WTC11 (cell line): Measurements from ENCODE around the gene TMEM151A. TPM values are rescaled to one million over a fixed set of nuclear protein-coding genes. Genes with fewer than 3 reads are reported as not detected.
A peak's percentile ranks its signal among the peaks of the same experiment; 100 is the strongest.

Experiments
- ATAC-seq: fragments of 200-7000 bp; cut with Tn5 transposase; 2 replicates; pipeline ENCODE4 v1.10.0; 2021; ENCODE audit warnings: mild to moderate bottlenecking, moderate library complexity
- CTCF ChIA-PET: fragments of 300-600 bp; sonication (Branson Sonifier 250); formaldehyde crosslinking; loops from one replicate; lab custom pipeline; 2021; ENCODE audit warnings: antibody characterized with exemption; lab: Charles Lee
- POLR2A ChIA-PET: fragments of 350-600 bp; sonication (Branson Sonifier 250); formaldehyde crosslinking; loops from one replicate; lab custom pipeline; 2021; ENCODE audit warnings: antibody characterized with exemption; lab: Charles Lee
- DNase-seq: peaks from one replicate; pipeline ENCODE4 v3.0.0; 2021; ENCODE audit warnings: low spot score
- H3K27ac Mint-ChIP-seq: 2 replicates; pipeline ENCODE4 v1.8.0; 2021; ENCODE audit warnings: mixed read lengths
- H3K27me3 Mint-ChIP-seq: 2 replicates; pipeline ENCODE4 v1.8.0; 2021; ENCODE audit warnings: low read depth, mild to moderate bottlenecking, moderate library complexity, mixed read lengths
- H3K36me3 Mint-ChIP-seq: 2 replicates; pipeline ENCODE4 v1.8.0; 2021; ENCODE audit warnings: mixed read lengths
- H3K4me1 Mint-ChIP-seq: 2 replicates; pipeline ENCODE4 v1.8.0; 2022; ENCODE audit warnings: mixed read lengths
- H3K4me3 Mint-ChIP-seq: 2 replicates; pipeline ENCODE4 v1.8.0; 2021; ENCODE audit warnings: mild to moderate bottlenecking, moderate library complexity, mixed read lengths
- H3K9me3 Mint-ChIP-seq: 2 replicates; pipeline ENCODE4 v1.8.0; 2021; ENCODE audit warnings: mixed read lengths
- CBFB ChIP-seq: sonication (generic); formaldehyde crosslinking; IDR thresholded peaks from 2 replicates; pipeline ENCODE4 v1.8.1; 2022; ENCODE audit warnings: mild to moderate bottlenecking, low read depth, missing genetic modification reagents
- EMX1 ChIP-seq: fragments of 250-450 bp; sonication (Bioruptor Pico); IDR thresholded peaks from 2 replicates; pipeline ENCODE4 v1.8.0; 2021; ENCODE audit warnings: mild to moderate bottlenecking
- GABPB1 ChIP-seq: sonication (generic); formaldehyde crosslinking; IDR thresholded peaks from 2 replicates; pipeline ENCODE4 v1.8.1; 2023; ENCODE audit warnings: mild to moderate bottlenecking, missing genetic modification reagents
- GTF2I ChIP-seq: fragments of 250-450 bp; sonication (Bioruptor Pico); conservative IDR thresholded peaks from 2 replicates; pipeline ENCODE4 v1.4.0; 2021; ENCODE audit warnings: mild to moderate bottlenecking
- IRF1 ChIP-seq: sonication (generic); formaldehyde crosslinking; IDR thresholded peaks from 2 replicates; pipeline ENCODE4 v1.8.0; 2023; ENCODE audit warnings: missing genetic modification reagents
- SP1 ChIP-seq: sonication (generic); formaldehyde crosslinking; conservative IDR thresholded peaks from 2 replicates; pipeline ENCODE4 v1.8.1; 2022; ENCODE audit warnings: missing genetic modification reagents
- STAT6 ChIP-seq: sonication (generic); formaldehyde crosslinking; conservative IDR thresholded peaks from 2 replicates; pipeline ENCODE4 v1.8.1; 2023; ENCODE audit warnings: mild to moderate bottlenecking, low read depth, missing genetic modification reagents, moderate library complexity
- TCF7 ChIP-seq: sonication (generic); formaldehyde crosslinking; IDR thresholded peaks from 2 replicates; pipeline ENCODE4 v1.8.0; 2022; ENCODE audit warnings: mild to moderate bottlenecking, low read depth, missing genetic modification reagents, moderate library complexity
- TP53 ChIP-seq: sonication (generic); formaldehyde crosslinking; IDR thresholded peaks from 2 replicates; pipeline ENCODE4 v1.8.1; 2023; ENCODE audit warnings: mild to moderate bottlenecking, missing genetic modification reagents
- ZBTB43 ChIP-seq: sonication (generic); formaldehyde crosslinking; IDR thresholded peaks from 2 replicates; pipeline ENCODE4 v1.8.1; 2023; ENCODE audit warnings: mild to moderate bottlenecking, missing genetic modification reagents
- ZNF121 ChIP-seq: sonication (generic); formaldehyde crosslinking; IDR thresholded peaks from 2 replicates; pipeline ENCODE4 v1.8.0; 2023; ENCODE audit warnings: missing genetic modification reagents
- ZNF671 ChIP-seq: fragments of 250-450 bp; sonication (Bioruptor Pico); IDR thresholded peaks from 2 replicates; pipeline ENCODE4 v1.8.0; 2021; ENCODE audit warnings: mild to moderate bottlenecking
- total RNA-seq: library from RNA; stranded (reverse); gene quantifications from 3 replicates; pipeline ENCODE4 v1.2.3, GENCODE V29; 2021
- TF ChIP-seq, protein P1 (sequence below): fragments of 250-450 bp; sonication (Bioruptor Pico); IDR thresholded peaks from 2 replicates; pipeline ENCODE4 v1.9.0; 2021; ENCODE audit warnings: mild to moderate bottlenecking
- TF ChIP-seq, protein P2 (sequence below): fragments of 200-600 bp; IDR thresholded peaks from 2 replicates; pipeline ENCODE4 v1.8.0; 2022; ENCODE audit warnings: antibody characterized with exemption

The TMEM151A gene
- total RNA-seq, 1 experiment from 2014 or later, result 2.2 TPM

- H3K27ac Mint-ChIP-seq, result peak overlapping the region; percentile 99
- no peaks in the 10 kb centered on the region for H3K36me3 Mint-ChIP-seq
- peaks cover 18% of the 10 kb centered on the region for H3K4me1 Mint-ChIP-seq
- peak overlapping the region; percentile 87 for H3K4me3 Mint-ChIP-seq
- DNase-seq, result peak; percentile 100
- H3K27me3 Mint-ChIP-seq, result peaks cover 5% of the 10 kb centered on the region; the same call in 1 of the 2 replicates
- H3K9me3 Mint-ChIP-seq, result no peaks in the 10 kb centered on the region
- TF ChIP-seq EMX1 (CRISPR knock-in tag) (no peak), GABPB1 (CRISPR knock-in tag) (peak; percentile 13; the same call in 1 of the 2 replicates)
- ChIA-PET CTCF (interaction anchor here (0.5 to 5.8 kb wide), 46 partner anchors 9 to 607 kb away, joined by 3 to 319 read pairs (median 8); partner anchors contain the start of genes B4GAT1, BRMS1, DPP3 and FIBP), POLR2A (interaction anchor here (0.5 to 2.8 kb wide), 20 partner anchors 9 to 170 kb away, joined by 3 to 20 read pairs (median 5); partner anchors contain the start of genes BRMS1, NPAS4, RIN1 and SLC29A2)
- peak; percentile 82 for ATAC-seq
These were observed 21.0 kb downstream of the TMEM151A start for GRCh38 chr11:66312549-66313320.

DNA sequence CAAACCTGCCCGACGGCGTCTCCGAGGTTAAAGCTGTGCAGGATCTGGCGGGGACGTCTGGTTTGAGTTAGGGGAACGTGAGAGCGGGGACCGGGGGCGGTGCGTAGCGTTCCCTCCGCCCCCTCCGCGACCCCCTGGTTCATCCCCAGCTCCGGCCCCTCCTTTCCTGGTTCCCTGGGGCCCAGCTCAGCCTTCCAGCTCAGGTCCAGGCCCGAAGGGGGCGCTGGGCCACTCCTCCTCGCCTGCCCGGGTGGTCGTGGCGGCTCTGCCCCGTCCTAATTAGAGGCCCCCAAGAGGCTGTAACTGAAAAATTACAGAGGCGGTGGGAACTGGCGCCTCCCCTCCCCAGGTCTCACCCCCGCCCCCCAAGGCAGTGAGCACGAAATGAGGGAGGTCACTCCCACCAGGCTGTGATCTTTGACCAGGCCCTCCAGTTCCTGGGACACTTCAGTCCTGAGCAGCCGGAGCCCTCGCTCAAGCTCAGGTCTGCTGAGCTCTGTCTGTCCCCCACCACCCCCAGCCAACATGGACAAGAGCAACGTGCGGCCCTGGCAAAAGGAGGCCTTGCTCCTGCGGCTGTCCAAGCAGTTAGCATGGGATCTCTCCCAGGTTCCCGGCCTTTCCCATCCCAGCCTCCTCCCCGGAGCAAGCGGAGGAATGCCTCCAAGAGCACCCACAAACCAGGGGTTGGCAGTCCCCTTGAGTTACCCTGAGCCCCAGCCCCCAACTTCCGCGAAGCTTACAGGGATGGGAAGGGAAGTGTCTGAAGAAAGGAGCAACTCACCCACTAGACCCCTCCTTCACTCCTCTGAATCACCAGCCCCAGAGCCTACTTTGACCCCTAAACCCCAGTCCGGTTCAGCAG is 21.9 kb downstream of the TMEM151A start:
- ChIA-PET POLR2A (interaction anchor here (0.6 to 2.8 kb wide), 15 partner anchors 9 to 487 kb away, joined by 3 to 20 read pairs (median 6); partner anchors contain the start of genes BRMS1, NPAS4, RIN1 and SLC29A2), CTCF (interaction anchor here (0.7 to 5.8 kb wide), 40 partner anchors 9 to 607 kb away, joined by 3 to 319 read pairs (median 10); partner anchors contain the start of genes B4GAT1, BRMS1, DPP3 and FIBP)
- H3K4me3 Mint-ChIP-seq, result peak overlapping the region; percentile 87
- peaks cover 2% of the 10 kb centered on the region; the same call in 1 of the 2 replicates for H3K36me3 Mint-ChIP-seq
- peak overlapping the region; percentile 96 for H3K27ac Mint-ChIP-seq
- H3K27me3 Mint-ChIP-seq, result peaks cover 5% of the 10 kb centered on the region; the same call in 1 of the 2 replicates
- ATAC-seq (peak; percentile 6), DNase-seq (peak; percentile 78)
- peaks cover 25% of the 10 kb centered on the region for H3K4me1 Mint-ChIP-seq
- H3K9me3 Mint-ChIP-seq, result peaks cover under 1% of the 10 kb centered on the region
- TF ChIP-seq ZBTB43 (CRISPR knock-in tag), result no peak
- no peak for TF ChIP-seq GTF2I
- TF ChIP-seq SP1 (CRISPR knock-in tag), result peak; percentile 55; the same call in 1 of the 2 replicates
- TF ChIP-seq GABPB1 (CRISPR knock-in tag), result 0 out of 2 replicates have a peak, but pooled peaks have one; percentile 17
- TF ChIP-seq TP53 (CRISPR knock-in tag), result no peak
- no peak for TF ChIP-seq ZNF671 (CRISPR knock-in tag)
- TF ChIP-seq IRF1, result no peak
- TF ChIP-seq, protein P1, sequence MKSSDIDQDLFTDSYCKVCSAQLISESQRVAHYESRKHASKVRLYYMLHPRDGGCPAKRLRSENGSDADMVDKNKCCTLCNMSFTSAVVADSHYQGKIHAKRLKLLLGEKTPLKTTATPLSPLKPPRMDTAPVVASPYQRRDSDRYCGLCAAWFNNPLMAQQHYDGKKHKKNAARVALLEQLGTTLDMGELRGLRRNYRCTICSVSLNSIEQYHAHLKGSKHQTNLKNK (CRISPR knock-in tag), result no peak
- TF ChIP-seq TCF7 (CRISPR knock-in tag), result no peak
- TF ChIP-seq, protein P2, sequence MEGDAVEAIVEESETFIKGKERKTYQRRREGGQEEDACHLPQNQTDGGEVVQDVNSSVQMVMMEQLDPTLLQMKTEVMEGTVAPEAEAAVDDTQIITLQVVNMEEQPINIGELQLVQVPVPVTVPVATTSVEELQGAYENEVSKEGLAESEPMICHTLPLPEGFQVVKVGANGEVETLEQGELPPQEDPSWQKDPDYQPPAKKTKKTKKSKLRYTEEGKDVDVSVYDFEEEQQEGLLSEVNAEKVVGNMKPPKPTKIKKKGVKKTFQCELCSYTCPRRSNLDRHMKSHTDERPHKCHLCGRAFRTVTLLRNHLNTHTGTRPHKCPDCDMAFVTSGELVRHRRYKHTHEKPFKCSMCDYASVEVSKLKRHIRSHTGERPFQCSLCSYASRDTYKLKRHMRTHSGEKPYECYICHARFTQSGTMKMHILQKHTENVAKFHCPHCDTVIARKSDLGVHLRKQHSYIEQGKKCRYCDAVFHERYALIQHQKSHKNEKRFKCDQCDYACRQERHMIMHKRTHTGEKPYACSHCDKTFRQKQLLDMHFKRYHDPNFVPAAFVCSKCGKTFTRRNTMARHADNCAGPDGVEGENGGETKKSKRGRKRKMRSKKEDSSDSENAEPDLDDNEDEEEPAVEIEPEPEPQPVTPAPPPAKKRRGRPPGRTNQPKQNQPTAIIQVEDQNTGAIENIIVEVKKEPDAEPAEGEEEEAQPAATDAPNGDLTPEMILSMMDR, result no peak
- TF ChIP-seq STAT6 (CRISPR knock-in tag), result no peak
- TF ChIP-seq ZNF121, result 0 out of 2 replicates have a peak, but pooled peaks have one; percentile 13
- no peak for TF ChIP-seq CBFB
